Ishikawa (cell line): ENCODE data around the gene HAGH.

Source experiments
- CEBPB ChIP-seq: IDR thresholded peaks from 2 replicates; pipeline ENCODE4 v1.6.1; 2012
- CREB1 ChIP-seq: IDR thresholded peaks from 2 replicates; pipeline ENCODE4 v1.6.1; 2012; ENCODE audit warnings: low read depth
- EGR1 ChIP-seq: IDR thresholded peaks from 2 replicates; pipeline ENCODE4 v1.6.1; 2012
- EP300 ChIP-seq: IDR thresholded peaks from 2 replicates; pipeline ENCODE4 v1.6.1; 2012; ENCODE audit warnings: borderline replicate concordance
- FOXM1 ChIP-seq: IDR thresholded peaks from 2 replicates; pipeline ENCODE4 v1.6.1; 2012; ENCODE audit warnings: low read depth, borderline replicate concordance
- MAX ChIP-seq: IDR thresholded peaks from 2 replicates; pipeline ENCODE4 v1.6.1; 2012
- NFIC ChIP-seq: IDR thresholded peaks from 2 replicates; pipeline ENCODE4 v1.6.1; 2012
- RAD21 ChIP-seq: IDR thresholded peaks from 2 replicates; pipeline ENCODE4 v1.6.1; 2012; ENCODE audit warnings: low read depth
- REST ChIP-seq: IDR thresholded peaks from 2 replicates; pipeline ENCODE4 v1.6.1; 2012; ENCODE audit warnings: low read depth, mild to moderate bottlenecking
- TAF1 ChIP-seq: IDR thresholded peaks from 2 replicates; pipeline ENCODE4 v1.6.1; 2012; ENCODE audit warnings: low read depth, mild to moderate bottlenecking
- TCF12 ChIP-seq: IDR thresholded peaks from 2 replicates; pipeline ENCODE4 v1.6.1; 2012; ENCODE audit warnings: low read depth
- TEAD4 ChIP-seq: IDR thresholded peaks from 2 replicates; pipeline ENCODE4 v1.6.1; 2012
- USF1 ChIP-seq: IDR thresholded peaks from 2 replicates; pipeline ENCODE4 v1.6.1; 2012
- YY1 ChIP-seq: IDR thresholded peaks from 2 replicates; pipeline ENCODE4 v1.6.1; 2012; ENCODE audit warnings: low read depth
- ZBTB7A ChIP-seq: IDR thresholded peaks from 2 replicates; pipeline ENCODE4 v1.6.1; 2012; ENCODE audit warnings: low read depth

The HAGH gene

GRCh38 chr16:1858189-1858865 lies 31.7 kb upstream of the HAGH start:
- TF ChIP-seq USF1, result no peak
- no peak for TF ChIP-seq TAF1
- no peak for TF ChIP-seq EGR1
- no peak for TF ChIP-seq FOXM1
- TF ChIP-seq TEAD4, result no peak
- TF ChIP-seq YY1, result no peak
- TF ChIP-seq MAX, result no peak
- TF ChIP-seq NFIC, result no peak
- TF ChIP-seq EP300, result no peak

GRCh38 chr16:1857433-1858097 lies 30.9 kb upstream of the HAGH start:
- TF ChIP-seq NFIC (no peak), YY1 (no peak), ZBTB7A (no peak), EGR1 (no peak), TCF12 (no peak), CEBPB (no peak), RAD21 (no peak), TEAD4 (no peak), EP300 (no peak), FOXM1 (no peak), TAF1 (no peak), CREB1 (no peak), REST (no peak), USF1 (no peak), MAX (no peak)

- TF ChIP-seq EGR1, result no peak
- no peak for TF ChIP-seq RAD21
- TF ChIP-seq YY1, result no peak
- TF ChIP-seq EP300, result no peak
- TF ChIP-seq CREB1, result no peak
- TF ChIP-seq TEAD4, result no peak
- no peak for TF ChIP-seq MAX
- no peak for TF ChIP-seq TAF1
- no peak for TF ChIP-seq FOXM1
- no peak for TF ChIP-seq USF1
- no peak for TF ChIP-seq REST
- no peak for TF ChIP-seq NFIC
- no peak for TF ChIP-seq TCF12
- no peak for TF ChIP-seq ZBTB7A
Observed at GRCh38 chr16:1851793-1852192, 25.2 kb upstream of the HAGH start.

GRCh38 chr16:1850981-1851380 lies 24.4 kb upstream of the HAGH start:
- TF ChIP-seq TEAD4, result no peak
- no peak for TF ChIP-seq EP300
- TF ChIP-seq NFIC, result no peak
- TF ChIP-seq YY1, result no peak

GRCh38 chr16:1846416-1846815 lies 19.8 kb upstream of the HAGH start:
- TF ChIP-seq CEBPB, result no peak
- TF ChIP-seq CREB1, result no peak
- TF ChIP-seq TCF12, result no peak
- TF ChIP-seq TEAD4, result no peak
- TF ChIP-seq MAX, result no peak
- no peak for TF ChIP-seq TAF1
- no peak for TF ChIP-seq NFIC
- TF ChIP-seq FOXM1, result no peak
